Peyer's patch (tissue), 4 donors: Measurements from ENCODE around the gene SASH1. TPM values are rescaled to one million over a fixed set of nuclear protein-coding genes. Genes with fewer than 3 reads are reported as not detected.

Source experiments
- DNase-seq, 3 donors: peaks; one replicate each; pipeline ENCODE4 v3.0.0-alpha.2; 2017 to 2019
- H3K27ac ChIP-seq, 4 donors: fragments of 200-600 bp; sonication (generic); one replicate each; pipeline ENCODE4 v1.5.1; 2016 to 2019
- H3K27me3 ChIP-seq, 2 donors: fragments of 200-600 bp; sonication (generic); one replicate each; pipeline ENCODE4 v1.5.1; 2019
- H3K36me3 ChIP-seq, 3 donors: fragments of 200-600 bp; sonication (generic); one replicate each; pipeline ENCODE4 v1.5.1; 2016 to 2019
- H3K4me1 ChIP-seq, 4 donors: fragments of 200-600 bp; sonication (generic); one replicate each; pipeline ENCODE4 v1.5.1; 2016 to 2019
- H3K4me3 ChIP-seq, 4 donors: fragments of 200-600 bp; sonication (generic); 1 replicate in 3 of 4; 2 replicates in 1 of 4; pipeline ENCODE4 v1.5.1; 2016 to 2019; ENCODE audit warnings: mild to moderate bottlenecking in 1 of 4
- H3K9me3 ChIP-seq, 4 donors: fragments of 200-600 bp; sonication (generic); one replicate each; pipeline ENCODE4 v1.5.1; 2016 to 2019; ENCODE audit warnings: mild to moderate bottlenecking in 1 of 4
- POLR2A ChIP-seq, 2 donors: fragments of 450-650 bp; IDR thresholded peaks; one replicate each; pipeline ENCODE4 v1.5.1; 2017; ENCODE audit warnings: antibody characterized with exemption in 2 of 2, mild to moderate bottlenecking in 2 of 2, moderate library complexity in 2 of 2
- total RNA-seq, 4 donors: library from RNA; depleted of rRNA; stranded (reverse); fragments of >200 nt; gene quantifications; one replicate each; pipeline ENCODE4 v1.1.0, GENCODE V29; 2016
- TF ChIP-seq, protein P1 (sequence below), 6 experiments: fragments of 450-650 bp in 4 of 6; fragments of 200-600 bp in 2 of 6; sonication (generic) in 1 of 6; IDR thresholded peaks; one replicate each; pipeline ENCODE4 v1.5.1; 2017 to 2019; ENCODE audit warnings: antibody characterized with exemption in 6 of 6, mild to moderate bottlenecking in 3 of 6, moderate library complexity in 1 of 6

The SASH1 gene
- total RNA-seq, 4 donors from 2014 or later, result 17.2 to 141 (median 38.1) TPM

- Histone ChIP-seq H3K36me3 (no peaks in the 10 kb centered on the region), H3K4me1 (peaks cover 0 to 10% (median 0%) of the 10 kb centered on the region in 4 donors), H3K27ac (no peak overlapping the region), H3K9me3 (no peaks in the 10 kb centered on the region), H3K4me3 (no peak overlapping the region), H3K27me3 (no peaks in the 10 kb centered on the region)
- no peak for TF ChIP-seq POLR2A (IDR thresholded peaks at IDR 0.05)
- TF ChIP-seq, protein P1, sequence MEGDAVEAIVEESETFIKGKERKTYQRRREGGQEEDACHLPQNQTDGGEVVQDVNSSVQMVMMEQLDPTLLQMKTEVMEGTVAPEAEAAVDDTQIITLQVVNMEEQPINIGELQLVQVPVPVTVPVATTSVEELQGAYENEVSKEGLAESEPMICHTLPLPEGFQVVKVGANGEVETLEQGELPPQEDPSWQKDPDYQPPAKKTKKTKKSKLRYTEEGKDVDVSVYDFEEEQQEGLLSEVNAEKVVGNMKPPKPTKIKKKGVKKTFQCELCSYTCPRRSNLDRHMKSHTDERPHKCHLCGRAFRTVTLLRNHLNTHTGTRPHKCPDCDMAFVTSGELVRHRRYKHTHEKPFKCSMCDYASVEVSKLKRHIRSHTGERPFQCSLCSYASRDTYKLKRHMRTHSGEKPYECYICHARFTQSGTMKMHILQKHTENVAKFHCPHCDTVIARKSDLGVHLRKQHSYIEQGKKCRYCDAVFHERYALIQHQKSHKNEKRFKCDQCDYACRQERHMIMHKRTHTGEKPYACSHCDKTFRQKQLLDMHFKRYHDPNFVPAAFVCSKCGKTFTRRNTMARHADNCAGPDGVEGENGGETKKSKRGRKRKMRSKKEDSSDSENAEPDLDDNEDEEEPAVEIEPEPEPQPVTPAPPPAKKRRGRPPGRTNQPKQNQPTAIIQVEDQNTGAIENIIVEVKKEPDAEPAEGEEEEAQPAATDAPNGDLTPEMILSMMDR (IDR thresholded peaks at IDR 0.05), result no peak
- no peak for DNase-seq
These were observed 97.4 kb downstream of the SASH1 start for GRCh38 chr6:148440016-148440415.

DNA sequence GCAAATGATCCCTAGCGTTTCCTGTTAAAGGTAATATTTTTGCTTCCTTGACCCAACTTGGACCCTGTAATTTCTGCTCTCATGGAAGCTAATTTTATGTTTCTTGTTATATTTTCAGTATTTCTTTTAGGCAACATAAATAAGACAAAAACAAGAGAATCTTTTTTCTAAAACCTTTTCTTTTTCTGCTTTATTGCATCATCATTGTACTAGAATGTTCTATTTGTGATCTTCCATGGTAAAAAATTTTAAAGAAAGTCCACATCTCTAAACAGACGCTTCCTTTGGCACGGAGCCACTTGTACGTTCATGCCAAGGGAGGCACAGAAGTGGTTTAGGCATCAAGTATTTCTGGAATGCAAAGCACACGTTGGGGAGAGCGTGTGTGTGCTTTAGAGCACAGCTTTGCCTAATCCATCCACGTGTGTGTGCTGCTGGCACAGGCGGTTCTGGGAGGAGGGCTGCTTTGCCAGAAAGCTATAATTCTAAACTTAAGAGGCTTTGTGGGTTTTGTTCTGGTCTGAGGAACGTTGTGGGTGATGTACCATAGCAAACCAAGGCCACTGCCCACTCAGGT is 98.3 kb downstream of the SASH1 start:
- H3K36me3 ChIP-seq, result no peaks in the 10 kb centered on the region
- no peak overlapping the region for H3K4me3 ChIP-seq
- H3K27ac ChIP-seq, result peak overlapping the region in 3 of 4 donors; percentile 53 to 72 (median 61)
- TF ChIP-seq, protein P1 (IDR thresholded peaks at IDR 0.05), result no peak
- no peak for TF ChIP-seq POLR2A (IDR thresholded peaks at IDR 0.05)
- DNase-seq, result peak in 1 of 3 donors; percentile 53
- H3K4me1 ChIP-seq, result peaks cover 0 to 10% (median 0%) of the 10 kb centered on the region in 4 donors
- no peaks in the 10 kb centered on the region for H3K27me3 ChIP-seq
- no peaks in the 10 kb centered on the region for H3K9me3 ChIP-seq

DNA sequence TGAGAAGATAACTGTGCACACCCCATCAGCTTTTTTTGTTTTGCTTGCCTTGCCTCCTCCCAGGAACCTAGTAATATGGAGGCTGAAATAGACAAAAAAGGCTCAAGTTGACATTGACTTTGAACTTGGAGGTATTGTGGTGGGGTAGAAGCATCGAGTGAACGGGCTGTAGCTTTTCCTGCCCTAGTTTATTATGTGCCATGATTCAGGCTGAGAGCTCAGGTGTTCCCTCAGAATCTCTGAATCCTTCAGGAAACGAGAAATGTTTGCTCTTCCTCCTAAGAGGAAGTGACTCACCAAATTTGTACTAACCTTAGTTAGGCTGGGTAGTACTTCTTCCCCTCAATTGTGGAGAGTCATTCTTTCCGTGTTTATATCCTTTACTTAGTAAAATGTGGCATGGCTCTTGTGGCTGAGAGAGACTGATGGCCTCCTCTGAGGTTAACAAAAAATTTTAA is 98.8 kb downstream of the SASH1 start:
- H3K9me3 ChIP-seq, result no peaks in the 10 kb centered on the region
- H3K36me3 ChIP-seq, result no peaks in the 10 kb centered on the region
- H3K27me3 ChIP-seq, result no peaks in the 10 kb centered on the region
- DNase-seq, result no peak
- TF ChIP-seq, protein P1 (IDR thresholded peaks at IDR 0.05), result no peak
- TF ChIP-seq POLR2A (IDR thresholded peaks at IDR 0.05), result no peak
- no peak overlapping the region for H3K4me3 ChIP-seq
- peak overlapping the region in 3 of 4 donors; percentile 53 to 72 (median 61) for H3K27ac ChIP-seq
- H3K4me1 ChIP-seq, result peaks cover 0 to 10% (median 0%) of the 10 kb centered on the region in 4 donors

- Histone ChIP-seq H3K9me3 (no peaks in the 10 kb centered on the region), H3K4me1 (peaks cover 0 to 10% (median 0%) of the 10 kb centered on the region in 4 donors), H3K27me3 (no peaks in the 10 kb centered on the region), H3K4me3 (no peak overlapping the region), H3K27ac (no peak overlapping the region), H3K36me3 (no peaks in the 10 kb centered on the region)
- no peak for DNase-seq
- no peak for TF ChIP-seq POLR2A (IDR thresholded peaks at IDR 0.05)
- TF ChIP-seq, protein P1 (IDR thresholded peaks at IDR 0.05), result no peak
These were observed 101.3 kb downstream of the SASH1 start for GRCh38 chr6:148443798-148444560.

DNA sequence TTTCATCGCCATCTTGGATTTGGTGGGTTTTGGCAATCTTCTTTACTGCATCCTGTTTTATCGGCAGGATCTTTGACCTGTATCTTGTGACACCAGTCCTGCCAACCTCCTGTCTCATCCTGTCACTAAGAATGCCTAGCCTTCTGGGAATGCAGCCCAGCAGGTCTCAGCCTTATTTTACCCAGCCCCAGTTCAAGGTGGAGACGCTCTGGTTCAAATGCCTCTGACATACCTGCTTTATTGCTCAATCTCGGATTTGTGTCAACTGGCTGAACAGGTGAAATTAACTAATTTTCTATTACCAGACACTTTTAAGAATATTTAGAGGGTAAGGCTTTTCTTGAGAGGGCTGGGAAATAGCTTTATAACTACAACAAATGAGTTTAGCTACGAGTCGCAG is 102.5 kb downstream of the SASH1 start:
- Histone ChIP-seq H3K4me3 (no peak overlapping the region), H3K27ac (no peak overlapping the region), H3K9me3 (no peaks in the 10 kb centered on the region), H3K36me3 (no peaks in the 10 kb centered on the region), H3K4me1 (peaks cover 0 to 10% (median 0%) of the 10 kb centered on the region in 4 donors), H3K27me3 (no peaks in the 10 kb centered on the region)
- DNase-seq, result no peak
- no peak for TF ChIP-seq POLR2A (IDR thresholded peaks at IDR 0.05)
- TF ChIP-seq, protein P1 (IDR thresholded peaks at IDR 0.05), result no peak
